HepG2 (cell line): ENCODE data around the gene FTCD. TPM values are rescaled to one million over a fixed set of nuclear protein-coding genes. Genes with fewer than 3 reads are reported as not detected.

Experiments used
- CREBL2 ChIP-seq: sonication (generic); formaldehyde crosslinking; IDR thresholded peaks from 2 replicates; pipeline ENCODE4 v1.8.1; 2023; ENCODE audit warnings: missing genetic modification reagents, mild to moderate bottlenecking, borderline replicate concordance
- CTCF ChIP-seq: sonication (generic); formaldehyde crosslinking; IDR thresholded peaks from 2 replicates; pipeline ENCODE4 v1.5.0; 2020; ENCODE audit warnings: mild to moderate bottlenecking, missing genetic modification reagents, moderate library complexity
- HDAC1 ChIP-seq: sonication (generic); formaldehyde crosslinking; IDR thresholded peaks from 2 replicates; pipeline ENCODE4 v1.5.1; 2020; ENCODE audit warnings: mild to moderate bottlenecking, missing genetic modification reagents
- KDM3A ChIP-seq: IDR thresholded peaks from 2 replicates; pipeline ENCODE4 v1.6.1; 2018; ENCODE audit warnings: low read depth, missing compliant biosample characterization
- NONO ChIP-seq, 2 experiments: fragments of 450-650 bp in 1 of 2; sonication (generic) in 1 of 2; formaldehyde crosslinking in 1 of 2; IDR thresholded peaks in 1 of 2; conservative IDR thresholded peaks in 1 of 2; 2 replicates each; pipeline versions ENCODE4 v1.6.1 to v1.8.0; 2017 to 2022; ENCODE audit warnings: mild to moderate bottlenecking in 1 of 2, missing genetic modification reagents in 1 of 2, moderate library complexity in 1 of 2
- PLRG1 ChIP-seq: fragments of 450-650 bp; conservative IDR thresholded peaks from 2 replicates; pipeline ENCODE4 v1.6.1; 2016
- RAD21 ChIP-seq: fragments of 450-650 bp; formaldehyde crosslinking; IDR thresholded peaks from 2 replicates; pipeline ENCODE4 v1.5.0; 2020; ENCODE audit warnings: mild to moderate bottlenecking
- RBM22 ChIP-seq: fragments of 200-400 bp; formaldehyde crosslinking; optimal IDR thresholded peaks from 2 replicates; pipeline ENCODE3; 2017; ENCODE audit warnings: mild to moderate bottlenecking, low read length, moderate library complexity
- REL ChIP-seq: sonication (generic); formaldehyde crosslinking; conservative IDR thresholded peaks from 2 replicates; pipeline ENCODE4 v1.8.0; 2022; ENCODE audit warnings: mild to moderate bottlenecking, missing genetic modification reagents, moderate library complexity
- SIX1 ChIP-seq: sonication (generic); formaldehyde crosslinking; IDR thresholded peaks from 2 replicates; pipeline ENCODE4 v1.4.0; 2020; ENCODE audit warnings: missing genetic modification reagents, borderline replicate concordance
- SNRNP70 ChIP-seq: fragments of 200-400 bp; formaldehyde crosslinking; IDR thresholded peaks from 2 replicates; pipeline ENCODE4 v1.6.1; 2017; ENCODE audit warnings: mild to moderate bottlenecking, low read depth, low read length, moderate library complexity
- ZBTB14 ChIP-seq: sonication (generic); formaldehyde crosslinking; IDR thresholded peaks from 2 replicates; pipeline ENCODE4 v1.4.0; 2020; ENCODE audit warnings: missing genetic modification reagents
- ZHX2 ChIP-seq, 2 experiments: sonication (generic) in 1 of 2; formaldehyde crosslinking in 1 of 2; IDR thresholded peaks; 2 replicates each; pipeline versions ENCODE4 v1.6.1 to v1.9.0; 2014 to 2022; ENCODE audit warnings: antibody characterized with exemption in 1 of 2, borderline replicate concordance in 1 of 2, inconsistent platforms in 1 of 2, low read depth in 1 of 2, missing genetic modification reagents in 1 of 2
- ZNF468 ChIP-seq: sonication (generic); formaldehyde crosslinking; IDR thresholded peaks from 2 replicates; pipeline ENCODE4 v1.8.0; 2022; ENCODE audit warnings: mild to moderate bottlenecking, moderate library complexity, missing genetic modification reagents
- ZNF562 ChIP-seq: sonication (generic); formaldehyde crosslinking; IDR thresholded peaks from 2 replicates; pipeline ENCODE4 v1.8.0; 2022; ENCODE audit warnings: missing genetic modification reagents, borderline replicate concordance
- ZNF703 ChIP-seq: sonication (generic); formaldehyde crosslinking; IDR thresholded peaks from 2 replicates; pipeline ENCODE4 v1.5.1; 2020; ENCODE audit warnings: missing genetic modification reagents, mild to moderate bottlenecking, moderate library complexity, borderline replicate concordance
- ZNF800 ChIP-seq: sonication (generic); formaldehyde crosslinking; IDR thresholded peaks from 2 replicates; pipeline ENCODE4 v1.4.0; 2020; ENCODE audit warnings: missing genetic modification reagents
- ZNF850 ChIP-seq: sonication (generic); formaldehyde crosslinking; conservative IDR thresholded peaks from 2 replicates; pipeline ENCODE4 v1.9.0; 2021; ENCODE audit warnings: mild to moderate bottlenecking, missing genetic modification reagents
- polyA plus RNA-seq, 8 experiments: library from polyadenylated mRNA; depleted of rRNA in 3 of 8; stranded (reverse) in 7 of 8; unstranded in 1 of 8; fragments of >200 nt; fragmentation: Illumina TruSeq in 4 of 8; extraction: Trizol in 4 of 8; gene quantifications; 2 replicates each; pipeline versions ENCODE4 v1.2.1 to v1.2.3, GENCODE V29; 2011 to 2016; ENCODE audit warnings: low read depth in 4 of 8, missing spikeins in 1 of 8, mixed read lengths in 1 of 8; ENCODE audit not compliant: insufficient read depth in 1 of 8
- total RNA-seq, 5 experiments: library from RNA; depleted of rRNA; stranded (reverse); fragments of >200 nt; fragmentation: Illumina TruSeq; extraction: Trizol; gene quantifications; 2 replicates each; pipeline ENCODE4 v1.2.3, GENCODE V29; 2016; ENCODE audit warnings: low read depth in 1 of 5

Gene FTCD
- total and polyA plus RNA-seq, 2 of the 13 experiments (the other 11 are each of a cell fraction or from before 2014, with no cell fraction given), result 75.7 to 105 TPM

- no peak for TF ChIP-seq SIX1 (CRISPR knock-in tag)
- TF ChIP-seq ZNF703 (CRISPR knock-in tag), result no peak
- no peak for TF ChIP-seq ZNF850 (CRISPR knock-in tag)
- TF ChIP-seq REL (CRISPR knock-in tag), result no peak
- TF ChIP-seq ZBTB14 (CRISPR knock-in tag), result no peak
- no peak for TF ChIP-seq ZNF562 (CRISPR knock-in tag)
- no peak for TF ChIP-seq CTCF (CRISPR knock-in tag)
- TF ChIP-seq RBM22, result peak; percentile 53
- no peak for TF ChIP-seq PLRG1
- no peak for TF ChIP-seq ZNF800 (CRISPR knock-in tag)
- no peak for TF ChIP-seq KDM3A
- TF ChIP-seq RAD21, result no peak
- TF ChIP-seq CREBL2, result no peak
- no peak for TF ChIP-seq SNRNP70
- no peak for TF ChIP-seq HDAC1 (CRISPR knock-in tag)
- no peak for TF ChIP-seq ZHX2 (IDR thresholded peaks at IDR 0.05; ENCODE audit: low read depth)
- no peak for TF ChIP-seq ZHX2 (CRISPR knock-in tag; IDR thresholded peaks at IDR 0.05; ENCODE audit: borderline replicate concordance)
- TF ChIP-seq NONO (IDR thresholded peaks at IDR 0.05), result no peak
- TF ChIP-seq NONO (CRISPR knock-in tag; conservative IDR thresholded peaks at IDR 0.05), result 0 out of 2 replicates have a peak, but pooled peaks have one; percentile 39
- no peak for TF ChIP-seq ZNF468 (CRISPR knock-in tag)
Measured at GRCh38 chr21:46150491-46151121, 4.8 kb downstream of the FTCD start (continued).
